Measurements from ENCODE around the gene TBC1D5.

- no peak for TF ChIP-seq CTCF (IDR thresholded peaks at IDR 0.05)
- no peak for TF ChIP-seq POLR2A (IDR thresholded peaks at IDR 0.05)
Measured at GRCh38 chr3:17340693-17341092, 401.7 kb downstream of the TBC1D5 start.
